Mesenchymal stem cell (in vitro differentiated cells and primary cell): ENCODE measurements around the gene GPA33.

Experiments
- DNase-seq: peaks from one replicate; pipeline ENCODE4 v3.0.0-alpha.2; 2013
- H2AFZ ChIP-seq: one replicate; pipeline ENCODE4 v1.6.1; 2013; ENCODE audit warnings: low read depth, mild to moderate bottlenecking, control low read depth, inconsistent platforms, low read length, moderate library complexity
- H2AK5ac ChIP-seq: 2 replicates; pipeline ENCODE4 v1.6.1; 2013; ENCODE audit warnings: low read length, moderate library complexity, mild to moderate bottlenecking, inconsistent platforms; ENCODE audit not compliant: severe bottlenecking
- H2BK120ac ChIP-seq: one replicate; pipeline ENCODE4 v1.6.1; 2013; ENCODE audit warnings: low read depth, mild to moderate bottlenecking, inconsistent platforms, low read length, moderate library complexity
- H2BK12ac ChIP-seq, 2 experiments: one replicate each; pipeline ENCODE4 v1.6.1; 2013; ENCODE audit warnings: inconsistent platforms in 2 of 2, low read length in 2 of 2, mild to moderate bottlenecking in 2 of 2, moderate library complexity in 2 of 2, control low read depth in 1 of 2
- H2BK15ac ChIP-seq: one replicate; pipeline ENCODE4 v1.6.1; 2013; ENCODE audit warnings: mild to moderate bottlenecking, low read depth, inconsistent platforms; ENCODE audit not compliant: poor library complexity, severe bottlenecking
- H2BK5ac ChIP-seq: 2 replicates; pipeline ENCODE4 v1.6.1; 2013; ENCODE audit warnings: low read depth, mild to moderate bottlenecking, low read length, control low read depth, inconsistent platforms; ENCODE audit not compliant: poor library complexity, severe bottlenecking
- H3K14ac ChIP-seq, 2 experiments: one replicate each; pipeline ENCODE4 v1.6.1; 2013; ENCODE audit warnings: inconsistent platforms in 2 of 2, low read length in 2 of 2, control low read depth in 1 of 2, mild to moderate bottlenecking in 1 of 2, moderate library complexity in 1 of 2
- H3K18ac ChIP-seq, 2 experiments: one replicate each; pipeline ENCODE4 v1.6.1; 2013; ENCODE audit warnings: inconsistent platforms in 2 of 2, low read length in 2 of 2, control low read depth in 1 of 2, low read depth in 1 of 2, mild to moderate bottlenecking in 1 of 2
- H3K23ac ChIP-seq, 2 experiments: one replicate each; pipeline ENCODE4 v1.6.1; 2013; ENCODE audit warnings: inconsistent platforms in 2 of 2, low read length in 2 of 2, mild to moderate bottlenecking in 2 of 2, moderate library complexity in 2 of 2, control low read depth in 1 of 2
- H3K27ac ChIP-seq: 2 replicates; pipeline ENCODE4 v1.5.1; 2013; ENCODE audit warnings: mild to moderate bottlenecking, moderate library complexity, low read length, control low read depth, inconsistent platforms; ENCODE audit not compliant: poor library complexity, severe bottlenecking
- H3K27me3 ChIP-seq, 2 experiments: 2 replicates each; pipeline versions ENCODE4 v1.6.1 to v1.7.0; 2013; ENCODE audit warnings: low read length in 2 of 2, mild to moderate bottlenecking in 2 of 2, moderate library complexity in 2 of 2, control low read depth in 1 of 2, inconsistent platforms in 1 of 2; ENCODE audit not compliant: control insufficient read depth in 1 of 2, insufficient read depth in 1 of 2
- H3K36me3 ChIP-seq, 2 experiments: 2 replicates each; pipeline versions ENCODE4 v1.6.1 to v1.7.0; 2013; ENCODE audit warnings: low read length in 2 of 2, control low read depth in 1 of 2, inconsistent platforms in 1 of 2, low read depth in 1 of 2, mild to moderate bottlenecking in 1 of 2; ENCODE audit not compliant: insufficient read depth in 2 of 2, control insufficient read depth in 1 of 2
- H3K4ac ChIP-seq, 2 experiments: one replicate each; pipeline ENCODE4 v1.6.1; 2013; ENCODE audit warnings: inconsistent platforms in 2 of 2, low read length in 2 of 2, mild to moderate bottlenecking in 2 of 2, moderate library complexity in 2 of 2, control low read depth in 1 of 2, low read depth in 1 of 2
- H3K4me1 ChIP-seq: 2 replicates; pipeline ENCODE4 v1.6.1; 2013; ENCODE audit warnings: low read depth, low read length, control low read depth; ENCODE audit not compliant: control insufficient read depth, insufficient read depth
- H3K4me2 ChIP-seq: 2 replicates; pipeline ENCODE4 v1.6.1; 2013; ENCODE audit warnings: low read length, mild to moderate bottlenecking, inconsistent platforms; ENCODE audit not compliant: poor library complexity, severe bottlenecking
- H3K4me3 ChIP-seq, 2 experiments: 2 replicates each; pipeline versions ENCODE4 v1.5.1 to v1.7.0; 2013; ENCODE audit warnings: low read length in 2 of 2, mild to moderate bottlenecking in 2 of 2, control low read depth in 1 of 2, low read depth in 1 of 2; ENCODE audit not compliant: insufficient read depth in 1 of 2
- H3K79me1 ChIP-seq: replicated peaks from 2 replicates; pipeline ENCODE4 v1.6.1; 2013; ENCODE audit warnings: mild to moderate bottlenecking, control low read depth, low read length, inconsistent platforms; ENCODE audit not compliant: poor library complexity, severe bottlenecking
- H3K9ac ChIP-seq: 2 replicates; pipeline ENCODE4 v1.7.0; 2013; ENCODE audit warnings: mild to moderate bottlenecking, low read length, moderate library complexity
- H3K9me3 ChIP-seq: 2 replicates; pipeline ENCODE4 v1.7.0; 2013; ENCODE audit warnings: mild to moderate bottlenecking, low read length; ENCODE audit not compliant: control insufficient read depth
- H4K8ac ChIP-seq: one replicate; pipeline ENCODE4 v1.6.1; 2013; ENCODE audit warnings: inconsistent platforms, mild to moderate bottlenecking, low read length, moderate library complexity
- H4K91ac ChIP-seq: one replicate; pipeline ENCODE4 v1.6.1; 2013; ENCODE audit warnings: mild to moderate bottlenecking, low read length, inconsistent platforms
- WGBS: methylation state at CpG from one replicate; pipeline ENCODE4 v1.1.7; 2013; ENCODE audit warnings: mixed read lengths; 5-methylcytosine and 5-hydroxymethylcytosine counted together

GPA33 gene

DNA sequence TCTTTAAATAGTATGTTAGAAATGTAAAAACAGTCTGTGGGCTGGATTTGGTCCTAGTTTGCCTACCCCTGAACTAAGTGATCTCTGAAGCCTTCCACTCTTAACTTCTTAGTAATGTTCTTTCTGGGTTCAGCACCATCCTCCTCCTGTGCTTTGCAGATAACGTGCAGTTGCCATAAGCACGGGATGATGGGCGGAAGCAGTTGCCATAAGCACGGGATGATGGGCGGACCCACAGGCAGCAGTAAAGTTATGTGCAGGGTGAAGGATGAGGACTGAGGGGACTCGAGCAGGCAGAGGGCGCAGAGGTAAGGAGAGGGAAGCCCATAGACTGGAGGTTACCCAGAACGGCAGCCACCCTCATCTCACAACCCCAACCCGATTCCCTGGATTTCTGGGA, 25.6 kb downstream of the GPA33 start:
- Histone ChIP-seq H3K4me3 (no peak overlapping the region), H3K27me3 (peaks cover 17 to 29% of the 10 kb centered on the region in 2 experiments), H2BK5ac (no peak overlapping the region), H3K27ac (no peak overlapping the region), H2BK15ac (no peak overlapping the region), H3K4ac (no peak overlapping the region), H3K4me1 (no peaks in the 10 kb centered on the region), H3K23ac (no peak overlapping the region), H4K91ac (no peak overlapping the region), H3K18ac (no peak overlapping the region), H3K36me3 (peaks cover 0 to 2% of the 10 kb centered on the region in 2 experiments), H3K4me2 (no peak overlapping the region), H2AFZ (no peak overlapping the region), H2BK12ac (no peak overlapping the region), H4K8ac (no peak overlapping the region), H3K9me3 (no peaks in the 10 kb centered on the region), H3K9ac (no peak overlapping the region), H2BK120ac (no peak overlapping the region), H2AK5ac (no peak overlapping the region), H3K14ac (no peak overlapping the region), H3K79me1 (no peaks in the 10 kb centered on the region)
- no peak for DNase-seq
- WGBS: 95% methylated on average over 5 of the region's 9 CpGs

DNA sequence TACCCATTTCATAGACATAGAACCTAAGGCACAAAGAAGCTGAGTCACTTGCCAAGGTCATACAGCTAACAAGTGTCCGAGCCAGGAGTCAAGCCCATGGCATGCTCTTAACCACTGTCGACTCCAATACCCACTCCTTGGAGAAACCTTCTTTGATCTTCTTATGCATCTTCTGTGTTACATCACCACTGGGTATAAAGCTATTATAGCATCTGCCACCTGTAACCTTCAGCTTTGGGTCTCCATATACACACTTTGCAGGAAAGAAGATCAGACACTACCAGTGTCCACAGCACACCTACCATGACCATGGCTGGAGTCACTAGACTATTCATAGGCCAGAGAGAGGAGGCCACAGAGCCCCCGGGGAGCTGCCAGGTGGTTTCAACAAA, 29.1 kb downstream of the GPA33 start:
- no peak for DNase-seq
- H2BK15ac ChIP-seq: no peak overlapping the region
- no peak overlapping the region for H3K18ac ChIP-seq
- H3K79me1 ChIP-seq: no peaks in the 10 kb centered on the region
- no peak overlapping the region for H3K14ac ChIP-seq
- H3K4me3 ChIP-seq: no peak overlapping the region
- no peak overlapping the region for H4K8ac ChIP-seq
- H3K23ac ChIP-seq: no peak overlapping the region
- WGBS: 90% methylated on average over 3 of the region's 3 CpGs
- peaks cover 13 to 18% of the 10 kb centered on the region in 2 experiments for H3K27me3 ChIP-seq
- H3K36me3 ChIP-seq: no peaks in the 10 kb centered on the region
- H3K4me1 ChIP-seq: peaks cover 6% of the 10 kb centered on the region
- no peak overlapping the region for H4K91ac ChIP-seq
- no peak overlapping the region for H2BK5ac ChIP-seq
- H2AK5ac ChIP-seq: no peak overlapping the region
- no peak overlapping the region for H3K27ac ChIP-seq
- H2BK12ac ChIP-seq: no peak overlapping the region
- no peak overlapping the region for H2AFZ ChIP-seq
- no peaks in the 10 kb centered on the region for H3K9me3 ChIP-seq
- H3K4ac ChIP-seq: no peak overlapping the region
- no peak overlapping the region for H2BK120ac ChIP-seq
- H3K9ac ChIP-seq: no peak overlapping the region
- H3K4me2 ChIP-seq: no peak overlapping the region

DNA sequence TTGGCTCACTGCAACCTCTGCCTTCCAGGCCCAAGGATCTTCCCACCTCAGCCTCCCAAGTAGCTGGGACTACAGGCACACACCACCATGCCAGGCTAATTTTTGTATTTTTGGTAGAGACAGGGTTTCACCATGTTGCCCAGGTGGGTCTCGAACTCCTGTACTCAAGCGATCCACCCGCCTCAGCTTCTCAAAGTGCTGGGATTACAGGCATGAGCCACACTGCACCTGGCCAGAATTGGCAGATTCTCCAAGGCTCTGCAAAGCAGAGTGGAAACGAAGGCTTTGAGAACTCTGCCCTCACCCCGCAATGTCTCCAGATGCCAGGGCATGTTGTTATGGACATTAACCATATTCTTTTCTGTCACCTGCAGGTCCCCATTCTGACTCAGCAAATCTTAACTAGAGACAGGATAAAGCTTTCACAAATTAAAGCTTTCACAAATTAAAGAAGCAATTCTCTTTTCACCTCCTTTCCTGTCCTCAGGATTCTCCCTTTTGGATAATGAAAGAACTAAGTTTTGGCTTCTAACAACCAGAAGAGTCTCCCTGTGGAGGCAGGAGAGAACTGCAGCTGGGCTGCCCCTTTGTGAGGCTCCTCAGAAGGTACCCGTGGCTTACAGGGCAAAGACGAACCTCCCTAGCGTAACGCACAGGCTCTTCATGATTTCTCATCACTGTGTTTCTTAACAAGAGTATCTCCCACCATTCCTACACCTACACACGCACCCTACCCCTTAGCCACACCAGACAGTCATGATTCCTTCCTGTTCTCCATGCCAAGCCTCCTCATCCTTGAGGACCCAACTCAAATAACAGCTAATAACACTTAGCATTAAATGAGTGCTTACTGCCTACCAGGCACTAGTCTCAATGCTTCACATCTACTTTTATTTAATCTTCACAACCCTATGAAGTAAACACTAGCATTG, 29.8 kb downstream of the GPA33 start:
- Histone ChIP-seq H2AK5ac (no peak overlapping the region), H2BK120ac (no peak overlapping the region), H3K27ac (no peak overlapping the region), H3K79me1 (no peaks in the 10 kb centered on the region), H3K4me3 (no peak overlapping the region), H3K4ac (no peak overlapping the region), H3K27me3 (peaks cover 14 to 16% of the 10 kb centered on the region in 2 experiments), H4K8ac (no peak overlapping the region), H2AFZ (no peak overlapping the region), H3K18ac (no peak overlapping the region), H4K91ac (no peak overlapping the region), H3K36me3 (no peaks in the 10 kb centered on the region), H3K4me2 (no peak overlapping the region), H3K14ac (no peak overlapping the region), H2BK12ac (no peak overlapping the region), H2BK15ac (no peak overlapping the region), H3K9ac (no peak overlapping the region), H2BK5ac (no peak overlapping the region), H3K4me1 (peaks cover 6% of the 10 kb centered on the region), H3K23ac (no peak overlapping the region), H3K9me3 (no peaks in the 10 kb centered on the region)
- 81% methylated on average over 10 of the region's 10 CpGs for WGBS
- DNase-seq: peak; percentile 6

DNA sequence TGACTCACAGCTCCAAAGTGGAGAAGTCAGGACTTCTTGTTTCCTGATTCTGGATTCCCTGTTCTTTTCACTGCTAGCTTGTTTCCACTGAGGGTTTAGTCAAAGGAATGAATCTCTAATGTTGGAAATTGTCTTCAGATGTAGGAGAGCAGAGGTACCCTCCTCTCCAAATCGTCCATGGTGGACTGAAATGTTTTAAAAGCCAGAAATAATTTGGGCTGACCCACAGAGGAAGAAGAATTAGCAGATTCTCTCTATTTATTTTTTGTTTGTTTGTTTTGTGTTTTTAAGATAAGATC, 30.4 kb downstream of the GPA33 start:
- Histone ChIP-seq H3K4me2 (no peak overlapping the region), H3K27me3 (peaks cover 14 to 16% of the 10 kb centered on the region in 2 experiments), H2AFZ (no peak overlapping the region), H3K18ac (no peak overlapping the region), H3K14ac (no peak overlapping the region), H3K4ac (no peak overlapping the region), H3K4me1 (peaks cover 6% of the 10 kb centered on the region), H3K9ac (peak overlapping the region; percentile 12), H3K36me3 (no peaks in the 10 kb centered on the region), H2AK5ac (no peak overlapping the region), H2BK5ac (no peak overlapping the region), H4K8ac (no peak overlapping the region), H3K79me1 (no peaks in the 10 kb centered on the region), H4K91ac (no peak overlapping the region), H3K27ac (no peak overlapping the region), H2BK12ac (no peak overlapping the region), H3K9me3 (no peaks in the 10 kb centered on the region), H3K4me3 (no peak overlapping the region), H3K23ac (no peak overlapping the region), H2BK15ac (no peak overlapping the region), H2BK120ac (no peak overlapping the region)
- no peak for DNase-seq
- 69% methylated on average over 1 of the region's 1 CpG for WGBS
